Activated gamma-delta T cell treated with Interleukin-2 at 50 U/mL for 16 hours (primary cell): Measurements from ENCODE around the gene TRUB1.
"Not testable (repeated sequence)": the region's sequence is repeated elsewhere in the genome, so short reads cannot be mapped to it uniquely, and the experiment has no call there.

Source experiments
- DNase-seq: peaks from one replicate; pipeline ENCODE4 v3.0.0-alpha.2; 2020

TRUB1 gene

DNA sequence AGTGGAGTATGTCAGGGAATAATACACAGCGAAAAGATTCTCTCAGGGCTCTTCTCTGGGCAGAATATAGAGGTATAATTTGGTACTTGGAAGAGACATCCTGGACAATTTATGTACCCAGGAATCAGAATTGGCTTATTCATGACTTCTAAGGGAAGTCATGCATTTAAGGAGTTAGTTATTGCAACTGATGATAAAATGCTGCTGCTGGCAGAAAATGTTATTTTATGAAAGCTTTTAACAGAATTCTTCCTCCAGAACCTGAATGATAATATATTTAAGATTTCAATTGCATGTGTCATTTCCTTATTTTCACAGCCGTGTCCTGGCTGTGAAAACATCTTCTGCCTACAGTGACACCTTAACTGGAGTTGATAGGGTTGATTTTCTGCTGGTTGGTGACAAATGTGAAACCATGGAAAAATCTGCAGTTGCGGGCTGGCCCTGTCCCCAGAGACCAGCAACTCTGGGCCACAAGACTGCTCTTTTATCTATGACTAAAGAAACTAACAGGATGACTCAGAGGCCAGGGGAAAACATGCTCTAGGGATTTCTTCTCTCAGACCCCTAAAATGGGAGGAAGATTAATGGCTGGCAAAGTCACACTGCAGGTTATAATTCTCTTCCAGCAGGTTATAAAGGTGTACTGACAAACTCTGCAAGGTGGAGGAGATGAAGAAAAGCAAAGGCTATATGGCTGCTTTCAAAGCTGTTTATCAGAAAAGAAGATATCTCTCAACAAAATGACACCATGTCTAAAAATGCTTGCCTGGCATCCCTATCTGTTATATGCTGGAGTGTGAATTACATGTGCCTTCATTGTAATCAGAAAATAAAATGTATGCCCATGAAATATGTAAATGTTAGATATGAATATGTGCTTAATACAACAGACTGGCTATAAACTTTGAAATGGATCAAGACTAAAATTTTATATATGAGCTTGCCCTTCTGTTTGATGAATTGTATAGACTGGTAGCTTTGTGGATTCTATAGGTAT is 12.1 kb upstream of the TRUB1 start:
- no peak for DNase-seq

GRCh38 chr10:114928818-114929217 is 9.2 kb upstream of the TRUB1 start:
- no peak for DNase-seq

GRCh38 chr10:114930320-114930719 is 7.7 kb upstream of the TRUB1 start:
- DNase-seq = no peak

DNA sequence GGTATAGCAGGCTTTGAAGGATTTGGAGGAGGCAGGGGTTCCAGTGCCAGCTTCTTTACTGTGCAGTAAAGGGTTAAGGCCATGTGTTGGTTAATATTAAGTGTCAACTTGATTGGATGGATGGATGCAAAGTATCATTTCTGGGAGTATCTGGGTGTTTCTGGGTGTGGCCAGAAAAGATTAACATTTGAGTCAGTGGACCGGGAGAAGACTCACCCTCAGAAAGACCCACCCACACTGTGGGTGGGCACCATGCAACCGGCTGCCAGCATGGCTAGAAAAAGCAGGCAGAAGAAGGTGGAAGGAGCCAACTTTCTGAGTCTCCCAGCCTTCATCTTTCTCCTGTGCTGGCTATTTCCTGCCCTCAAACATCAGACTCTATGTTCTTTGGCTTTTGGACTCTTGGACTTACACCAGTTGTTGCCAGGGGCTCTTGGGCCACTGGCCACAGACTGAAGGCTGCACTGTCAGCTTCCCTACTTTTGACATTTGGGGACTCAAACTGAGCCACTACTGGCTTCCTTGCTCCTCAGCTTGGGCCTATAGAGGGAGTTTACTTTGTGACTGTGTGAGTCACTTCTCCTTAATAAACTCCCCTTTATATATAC is 6.8 kb upstream of the TRUB1 start:
- no peak for DNase-seq

DNA sequence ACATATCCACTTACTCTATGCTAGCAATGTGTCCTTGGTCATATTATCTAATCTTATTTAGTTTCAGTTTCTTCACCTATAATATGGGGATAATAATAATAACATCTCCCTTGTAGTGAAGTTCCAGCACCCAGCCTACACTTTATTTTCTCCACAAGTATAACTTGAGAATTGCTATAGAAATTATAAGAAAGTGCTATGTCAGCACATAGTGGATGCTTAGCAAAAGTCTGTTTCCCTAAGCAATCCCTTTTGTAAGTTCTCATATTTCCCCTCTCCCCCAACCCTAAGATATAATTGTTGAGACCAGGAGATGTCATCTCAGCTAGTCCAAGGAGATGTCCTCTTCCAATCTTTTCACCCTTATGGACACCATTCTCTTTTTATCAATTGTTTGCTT is 5.8 kb upstream of the TRUB1 start:
- DNase-seq = no peak

- no peak for DNase-seq
These were observed 5.0 kb upstream of the TRUB1 start for GRCh38 chr10:114932945-114933344.

- DNase-seq = no peak
These were observed 4.4 kb upstream of the TRUB1 start for GRCh38 chr10:114933588-114933987.

- not testable (repeated sequence) for DNase-seq
These were observed 4.0 kb upstream of the TRUB1 start for GRCh38 chr10:114933995-114934394.

DNA sequence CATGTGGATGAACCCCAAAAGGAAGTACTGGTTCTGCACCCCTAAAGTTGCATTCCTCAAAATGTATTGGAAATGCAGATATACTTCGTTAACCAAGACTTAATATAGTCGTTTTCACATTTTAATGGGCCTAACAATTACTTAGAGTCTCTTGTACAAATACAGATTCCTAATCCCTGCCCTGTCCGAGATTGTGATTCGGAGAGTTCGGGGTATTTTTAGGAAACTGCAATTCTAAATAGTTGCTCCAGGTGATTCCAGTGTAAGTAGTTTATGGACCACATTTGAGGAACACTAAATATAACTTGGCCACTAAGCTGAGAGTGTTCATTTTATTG is 830 bp downstream of the TRUB1 start:
- no peak for DNase-seq

DNA sequence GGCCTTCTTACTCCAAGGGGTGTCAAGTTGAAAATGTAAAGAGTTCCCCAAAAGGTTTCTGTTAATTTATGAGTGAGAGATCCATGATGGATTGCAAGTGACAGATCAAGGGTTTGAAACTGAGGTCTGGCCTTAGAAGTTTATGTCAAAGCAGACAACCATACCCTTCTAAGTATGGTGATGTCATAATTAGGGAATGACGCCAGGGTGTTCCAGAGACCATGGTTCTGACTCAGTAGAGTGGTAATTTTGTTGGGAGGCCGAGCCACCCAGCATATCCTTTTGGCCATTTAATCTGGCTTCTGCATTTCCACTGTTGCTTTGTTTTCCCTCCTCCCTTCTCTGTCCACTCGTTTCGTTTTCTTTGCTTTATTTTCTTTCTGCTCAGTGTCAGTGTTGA is 2.7 kb downstream of the TRUB1 start:
- no peak for DNase-seq

GRCh38 chr10:114943000-114943399 is 5.0 kb downstream of the TRUB1 start:
- no peak for DNase-seq

DNA sequence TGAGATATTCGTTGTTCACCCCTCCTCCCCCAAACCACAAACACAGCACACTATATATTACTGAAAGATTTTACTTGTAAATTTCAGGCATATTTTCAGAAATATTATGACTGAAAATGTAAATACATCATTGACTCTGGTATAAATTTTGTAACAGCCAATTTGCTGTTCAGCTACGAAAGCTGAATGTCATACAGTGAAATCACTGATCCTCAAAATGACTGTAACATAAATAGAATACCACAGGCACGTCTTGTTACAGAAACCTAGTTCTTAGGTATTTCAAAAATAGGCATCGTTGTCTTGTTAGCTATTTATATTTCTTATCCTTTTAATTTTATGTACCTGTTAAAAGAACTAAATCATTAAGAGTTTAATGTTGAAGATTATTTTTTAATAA is 15.1 kb downstream of the TRUB1 start:
- no peak for DNase-seq

GRCh38 chr10:114955984-114956383 is 18.0 kb downstream of the TRUB1 start:
- DNase-seq = no peak

GRCh38 chr10:114956466-114956865 is 18.5 kb downstream of the TRUB1 start:
- no peak for DNase-seq

DNA sequence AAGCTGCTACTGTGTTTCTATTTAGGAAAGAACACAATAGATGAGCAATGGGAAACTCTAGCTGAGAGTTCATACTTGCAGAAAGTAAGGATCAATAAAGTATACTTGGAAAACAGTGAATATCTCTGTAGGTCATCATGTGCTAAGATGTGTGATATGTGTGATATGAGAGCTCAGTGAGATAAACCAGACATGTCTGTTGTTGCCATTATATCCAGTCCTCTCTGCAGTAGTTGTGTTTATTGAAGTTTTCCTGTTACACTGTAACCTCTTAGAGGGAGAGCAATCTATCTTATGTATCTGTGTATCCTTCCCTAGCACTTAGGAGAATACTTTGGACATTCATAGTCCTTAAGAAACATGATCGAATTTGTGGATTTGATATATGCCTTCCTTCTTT is 19.1 kb downstream of the TRUB1 start:
- DNase-seq = no peak

DNA sequence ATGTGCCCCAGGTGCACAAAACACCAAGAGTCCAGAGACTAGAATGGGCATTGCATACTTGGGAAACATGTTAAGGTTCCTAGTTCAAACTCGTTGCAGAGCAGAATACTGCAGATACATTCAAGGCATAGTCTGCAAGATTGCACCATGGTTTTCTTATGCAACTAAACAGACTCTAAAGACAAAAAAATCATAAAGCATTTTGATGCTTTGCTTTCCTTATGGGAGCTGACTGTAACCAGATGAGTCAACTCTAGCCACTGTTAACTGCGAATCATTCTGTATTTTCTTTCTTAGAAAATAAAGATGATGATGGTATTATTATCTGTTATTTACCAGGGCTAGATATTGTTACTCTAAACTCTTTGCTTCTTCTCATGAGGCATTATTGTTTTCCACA is 19.7 kb downstream of the TRUB1 start:
- DNase-seq = no peak

DNA sequence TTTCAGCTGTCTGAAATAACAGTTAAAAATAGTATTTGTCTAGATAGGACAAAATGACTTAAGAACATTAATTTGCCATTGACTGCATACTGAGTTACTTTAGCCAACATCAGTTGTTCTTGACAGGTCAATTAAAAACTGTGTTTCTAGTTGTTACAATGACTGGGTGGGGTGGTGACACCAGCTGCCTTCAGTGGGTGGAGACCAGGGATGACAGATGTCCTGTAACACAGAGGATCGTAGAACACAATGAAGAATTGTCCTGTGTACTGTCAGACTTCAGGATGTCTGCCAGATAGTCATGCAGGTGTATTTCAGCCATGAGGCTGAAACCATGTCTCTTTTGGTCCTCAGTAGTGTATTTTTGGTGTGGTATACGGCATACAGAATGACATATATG is 24.4 kb downstream of the TRUB1 start:
- DNase-seq = no peak

GRCh38 chr10:114963908-114964307 is 25.9 kb downstream of the TRUB1 start:
- DNase-seq = no peak

GRCh38 chr10:114967071-114967470 is 29.1 kb downstream of the TRUB1 start:
- no peak for DNase-seq

DNA sequence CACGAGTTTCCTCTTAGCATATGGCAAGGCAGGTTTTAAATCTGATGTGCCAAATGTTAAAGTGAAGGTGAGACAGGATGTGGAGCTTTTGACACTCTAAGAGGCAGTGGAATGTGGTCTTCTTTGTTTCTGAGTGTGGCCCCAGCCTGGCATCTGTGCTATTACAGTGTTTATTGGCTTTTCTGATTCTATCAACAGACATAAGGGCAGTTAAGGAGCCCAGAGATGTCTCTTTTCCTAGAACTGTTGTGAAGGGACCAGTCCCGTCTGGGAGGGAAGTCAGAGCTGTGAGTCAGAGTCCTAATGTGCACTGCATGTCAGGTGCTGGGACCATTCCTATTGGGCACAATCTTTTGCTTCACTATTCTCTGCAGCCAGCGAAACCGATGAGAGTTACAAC is 32.5 kb downstream of the TRUB1 start:
- DNase-seq = no peak

- DNase-seq = no peak
These were observed 35.3 kb downstream of the TRUB1 start for GRCh38 chr10:114973306-114973705.

- no peak for DNase-seq
These were observed 36.0 kb downstream of the TRUB1 start for GRCh38 chr10:114973997-114974396.

DNA sequence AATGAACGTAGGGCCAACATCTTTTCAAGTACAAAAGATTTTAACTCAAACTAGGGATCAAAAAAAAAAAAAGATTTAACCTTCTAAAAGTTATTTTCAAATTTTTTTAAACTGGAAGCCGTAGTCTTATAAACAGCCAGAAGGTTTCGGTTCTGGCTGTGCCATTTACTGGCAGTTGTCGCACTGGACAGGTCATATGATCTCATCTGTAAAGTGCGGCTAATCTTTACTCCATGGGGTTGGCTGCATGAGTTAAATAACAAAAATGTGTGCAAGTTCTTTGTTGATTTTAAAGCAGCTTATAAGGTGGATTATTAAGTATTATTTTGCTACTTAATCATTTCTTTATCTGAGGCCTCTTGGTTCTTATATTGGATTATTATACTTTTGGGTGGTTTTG is 36.6 kb downstream of the TRUB1 start:
- no peak for DNase-seq

GRCh38 chr10:114975091-114975490 is 37.1 kb downstream of the TRUB1 start:
- no peak for DNase-seq

DNA sequence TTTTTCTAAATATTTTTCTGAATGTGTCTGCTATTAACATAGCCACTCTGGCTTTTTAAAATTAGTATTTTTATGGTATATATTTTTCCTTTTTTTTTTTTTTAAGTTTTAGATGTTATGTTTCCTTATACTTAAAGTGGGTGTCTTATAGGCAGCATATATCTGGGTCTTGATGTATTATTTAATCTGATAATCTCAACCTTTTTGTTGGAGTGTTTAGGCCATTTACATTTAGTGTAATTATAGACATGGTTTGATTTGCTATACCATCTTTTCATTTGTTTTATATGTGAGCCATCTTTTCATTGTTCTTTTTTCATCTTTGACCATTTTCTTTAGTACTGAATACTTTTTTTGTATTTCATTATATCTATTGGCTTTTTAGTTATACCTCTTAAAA is 45.0 kb downstream of the TRUB1 start:
- DNase-seq = no peak
